OCI-LY3 (cell line): ENCODE data around the gene ATP1A4.

ENCODE experiments used
- H2AFZ ChIP-seq: fragments of 200-600, 300-600 bp; shearing (Covaris generic); 2 replicates; pipeline ENCODE4 v1.6.0; 2014; ENCODE audit warnings: antibody characterized with exemption, low read depth, low read length
- H3K27ac ChIP-seq: fragments of 200-600, 300-600 bp; sonication (generic); 2 replicates; pipeline ENCODE4 v1.5.1; 2014; ENCODE audit warnings: mild to moderate bottlenecking, low read length, moderate library complexity, mixed read lengths
- H3K27me3 ChIP-seq: fragments of 200-600, 300-600 bp; sonication (generic); 2 replicates; pipeline ENCODE4 v1.6.1; 2014; ENCODE audit warnings: low read depth, low read length, mixed read lengths
- H3K36me3 ChIP-seq: fragments of 200-600, 300-600 bp; sonication (generic); replicated peaks from 2 replicates; pipeline ENCODE3; 2014; ENCODE audit warnings: low read depth, low read length, mixed read lengths
- H3K4me1 ChIP-seq: fragments of 300-600, 200-600 bp; sonication (generic); 2 replicates; pipeline ENCODE4 v1.6.1; 2014; ENCODE audit warnings: low read length, mixed read lengths
- H3K4me2 ChIP-seq: fragments of 200-600, 300-600 bp; sonication (generic); 2 replicates; pipeline ENCODE4 v1.6.1; 2014; ENCODE audit warnings: low read length, mixed read lengths
- H3K4me3 ChIP-seq: fragments of 300-600, 200-600 bp; sonication (generic); 2 replicates; pipeline ENCODE4 v1.5.1; 2014; ENCODE audit warnings: antibody characterized with exemption, mild to moderate bottlenecking, low read length, moderate library complexity
- H3K79me2 ChIP-seq: fragments of 300-600, 200-600 bp; shearing (Covaris generic); 2 replicates; pipeline ENCODE4 v1.6.1; 2014; ENCODE audit warnings: mild to moderate bottlenecking, low read length, mixed read lengths
- H3K9ac ChIP-seq: fragments of 300-600, 200-600 bp; shearing (Covaris generic); 2 replicates; pipeline ENCODE4 v1.6.0; 2014; ENCODE audit warnings: mild to moderate bottlenecking, low read length, moderate library complexity
- H3K9me3 ChIP-seq: fragments of 200-600, 300-600 bp; shearing (Covaris generic); 2 replicates; pipeline ENCODE4 v1.6.1; 2014; ENCODE audit warnings: low read length, mixed read lengths; ENCODE audit not compliant: insufficient read depth
- H4K20me1 ChIP-seq: fragments of 200-600, 300-600 bp; sonication (generic); 2 replicates; pipeline ENCODE4 v1.6.1; 2016; ENCODE audit warnings: low read length, mixed read lengths; ENCODE audit not compliant: insufficient read depth
- EZH2phosphoT487 ChIP-seq: fragments of 200-600 bp; shearing (Covaris generic); IDR thresholded peaks from 2 replicates; pipeline ENCODE4 v1.6.1; 2018; ENCODE audit warnings: antibody characterized with exemption, mixed run types, low read depth
- TF ChIP-seq, protein P1 (sequence below): fragments of 200-600, 300-600 bp; sonication (generic); IDR thresholded peaks from 2 replicates; pipeline ENCODE4 v1.5.1; 2014; ENCODE audit warnings: antibody characterized with exemption, low read length, low read depth

Gene ATP1A4

DNA sequence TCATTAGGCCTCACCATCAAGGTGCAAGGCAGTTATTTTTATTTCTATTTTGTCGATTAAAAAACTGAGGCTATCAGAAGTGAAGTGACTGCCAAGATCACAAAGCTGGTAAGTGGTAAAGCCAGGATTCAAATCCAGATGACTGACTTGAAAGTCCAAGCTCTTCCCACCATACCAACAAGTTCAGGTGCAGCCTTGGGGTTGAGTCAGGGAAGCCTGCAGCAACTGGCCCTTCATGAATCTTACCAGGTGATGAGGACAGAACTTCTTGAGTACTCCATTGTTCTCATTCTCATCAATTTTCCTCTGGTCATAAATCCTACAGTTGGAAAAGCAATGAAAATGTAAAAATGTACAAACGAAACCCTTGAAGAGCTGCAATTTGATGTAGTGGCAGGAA, 73.9 kb downstream of the ATP1A4 start:
- Histone ChIP-seq H3K79me2 (no peaks in the 10 kb centered on the region), H3K4me2 (no peak overlapping the region), H3K4me3 (no peak overlapping the region), H3K4me1 (peaks cover 7% of the 10 kb centered on the region; the same call in 1 of the 2 replicates), H3K9ac (no peak overlapping the region), H3K9me3 (no peaks in the 10 kb centered on the region), H3K27ac (no peak overlapping the region), H3K36me3 (peaks cover 90% of the 10 kb centered on the region), H3K27me3 (no peaks in the 10 kb centered on the region), H2AFZ (no peak overlapping the region), H4K20me1 (peaks cover 3% of the 10 kb centered on the region; the same call in 1 of the 2 replicates)
- no peak for TF ChIP-seq EZH2phosphoT487
- TF ChIP-seq, protein P1, sequence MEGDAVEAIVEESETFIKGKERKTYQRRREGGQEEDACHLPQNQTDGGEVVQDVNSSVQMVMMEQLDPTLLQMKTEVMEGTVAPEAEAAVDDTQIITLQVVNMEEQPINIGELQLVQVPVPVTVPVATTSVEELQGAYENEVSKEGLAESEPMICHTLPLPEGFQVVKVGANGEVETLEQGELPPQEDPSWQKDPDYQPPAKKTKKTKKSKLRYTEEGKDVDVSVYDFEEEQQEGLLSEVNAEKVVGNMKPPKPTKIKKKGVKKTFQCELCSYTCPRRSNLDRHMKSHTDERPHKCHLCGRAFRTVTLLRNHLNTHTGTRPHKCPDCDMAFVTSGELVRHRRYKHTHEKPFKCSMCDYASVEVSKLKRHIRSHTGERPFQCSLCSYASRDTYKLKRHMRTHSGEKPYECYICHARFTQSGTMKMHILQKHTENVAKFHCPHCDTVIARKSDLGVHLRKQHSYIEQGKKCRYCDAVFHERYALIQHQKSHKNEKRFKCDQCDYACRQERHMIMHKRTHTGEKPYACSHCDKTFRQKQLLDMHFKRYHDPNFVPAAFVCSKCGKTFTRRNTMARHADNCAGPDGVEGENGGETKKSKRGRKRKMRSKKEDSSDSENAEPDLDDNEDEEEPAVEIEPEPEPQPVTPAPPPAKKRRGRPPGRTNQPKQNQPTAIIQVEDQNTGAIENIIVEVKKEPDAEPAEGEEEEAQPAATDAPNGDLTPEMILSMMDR = no peak

DNA sequence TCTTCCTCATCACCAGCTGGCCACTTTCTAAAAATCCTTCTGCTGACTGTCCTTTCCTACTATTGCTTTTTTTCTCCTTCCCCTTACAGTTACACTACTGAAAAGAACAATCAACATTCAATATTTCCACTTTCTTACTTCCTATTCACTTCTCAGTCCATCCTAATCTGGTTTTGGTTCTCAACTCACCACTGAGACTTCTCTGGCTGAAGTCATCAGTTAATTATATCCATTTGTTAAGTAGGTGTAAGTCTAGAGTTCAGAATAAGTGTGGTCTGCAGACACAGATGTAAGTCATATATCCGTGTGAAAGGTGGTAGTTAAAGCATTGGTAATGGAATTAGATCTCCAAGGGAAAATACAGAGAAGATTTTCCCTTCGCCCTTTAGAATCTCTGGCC, 75.2 kb downstream of the ATP1A4 start:
- H2AFZ ChIP-seq = no peak overlapping the region
- H3K4me2 ChIP-seq = no peak overlapping the region
- H3K27me3 ChIP-seq = no peaks in the 10 kb centered on the region
- H3K36me3 ChIP-seq = peaks cover 89% of the 10 kb centered on the region
- peaks cover 3% of the 10 kb centered on the region; the same call in 1 of the 2 replicates for H4K20me1 ChIP-seq
- no peak overlapping the region for H3K9ac ChIP-seq
- H3K4me1 ChIP-seq = peaks cover 7% of the 10 kb centered on the region; the same call in 1 of the 2 replicates
- H3K79me2 ChIP-seq = no peaks in the 10 kb centered on the region
- no peak overlapping the region for H3K27ac ChIP-seq
- H3K9me3 ChIP-seq = no peaks in the 10 kb centered on the region
- no peak overlapping the region for H3K4me3 ChIP-seq
- no peak for TF ChIP-seq EZH2phosphoT487
- TF ChIP-seq, protein P1 = no peak

DNA sequence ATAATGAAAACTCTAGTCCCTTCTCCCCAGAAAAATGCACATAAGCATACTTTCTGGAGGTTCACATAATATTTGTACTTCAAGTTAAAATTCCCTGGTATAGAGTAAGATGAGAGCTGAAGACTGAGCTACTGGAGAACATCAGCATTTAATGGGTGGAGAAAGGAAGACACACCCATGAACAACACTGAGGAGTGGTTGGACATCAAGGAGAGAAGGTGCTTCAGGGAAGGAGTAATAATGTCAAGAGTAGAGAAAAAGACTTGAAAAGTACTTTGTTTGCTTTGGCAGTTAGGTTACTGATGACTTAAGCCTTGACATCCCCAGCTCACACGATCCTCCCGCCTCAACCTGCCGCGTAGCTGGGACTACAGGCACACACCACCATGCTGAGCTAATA, 75.6 kb downstream of the ATP1A4 start:
- Histone ChIP-seq H3K9ac (no peak overlapping the region), H3K36me3 (peaks cover 85% of the 10 kb centered on the region), H3K4me1 (peaks cover 7% of the 10 kb centered on the region; the same call in 1 of the 2 replicates), H3K4me3 (no peak overlapping the region), H4K20me1 (peaks cover 3% of the 10 kb centered on the region; the same call in 1 of the 2 replicates), H2AFZ (no peak overlapping the region), H3K27me3 (no peaks in the 10 kb centered on the region), H3K79me2 (no peaks in the 10 kb centered on the region), H3K4me2 (no peak overlapping the region), H3K27ac (no peak overlapping the region), H3K9me3 (no peaks in the 10 kb centered on the region)
- no peak for TF ChIP-seq EZH2phosphoT487
- TF ChIP-seq, protein P1 = no peak

DNA sequence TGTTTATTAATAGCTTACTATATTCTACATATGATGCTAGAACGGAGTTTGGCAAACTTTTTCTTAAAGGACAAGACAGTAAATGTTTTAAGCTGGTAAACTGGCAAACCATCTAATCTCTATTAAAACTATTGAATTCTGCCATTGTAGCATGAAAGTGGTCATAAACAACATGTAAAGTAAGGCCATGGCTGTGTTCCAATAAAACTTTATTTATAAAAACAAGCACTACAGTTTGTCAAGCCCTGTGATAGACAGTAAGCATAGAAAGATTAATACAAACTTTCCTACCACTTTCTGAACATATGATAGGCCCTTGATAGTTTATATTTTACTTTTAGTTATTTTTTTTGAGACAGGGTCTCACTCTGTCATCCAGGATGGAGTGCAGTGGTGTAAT, 76.2 kb downstream of the ATP1A4 start:
- Histone ChIP-seq H4K20me1 (peaks cover 3% of the 10 kb centered on the region; the same call in 1 of the 2 replicates), H3K4me1 (peaks cover 7% of the 10 kb centered on the region; the same call in 1 of the 2 replicates), H3K36me3 (peaks cover 80% of the 10 kb centered on the region), H3K27me3 (no peaks in the 10 kb centered on the region), H3K4me3 (no peak overlapping the region), H2AFZ (no peak overlapping the region), H3K9ac (no peak overlapping the region), H3K79me2 (no peaks in the 10 kb centered on the region), H3K9me3 (no peaks in the 10 kb centered on the region), H3K4me2 (no peak overlapping the region), H3K27ac (no peak overlapping the region)
- no peak for TF ChIP-seq EZH2phosphoT487
- TF ChIP-seq, protein P1 = no peak
